ENCODE results near the gene FLNB. TPM values are rescaled to one million over a fixed set of nuclear protein-coding genes. Genes with fewer than 3 reads are reported as not detected.

The FLNB gene
- total RNA-seq, 1 experiment from 2014 or later = 41.2 TPM

GRCh38 chr3:58098531-58098930 lies 90.3 kb downstream of the FLNB start:
- no peaks in the 10 kb centered on the region for H3K27me3 ChIP-seq (replicated peaks; ENCODE audit: insufficient read depth, low read depth, low read length, poor library complexity)
- H3K9me3 ChIP-seq (ENCODE audit: low read depth, low read length, poor library complexity, severe bottlenecking) = no peaks in the 10 kb centered on the region
- BruUV-seq (replicated peaks) = no TSS peak
- DNase-seq (ENCODE audit: low spot score) = no peak
- TF ChIP-seq EZH2 (IDR thresholded peaks at IDR 0.05; ENCODE audit: borderline replicate concordance, low read depth, low read length, poor library complexity, severe bottlenecking) = no peak
- TF ChIP-seq CTCF (conservative IDR thresholded peaks at IDR 0.05; ENCODE audit: low read depth, low read length) = no peak
- CTCF ChIA-PET = no interaction called here
- no peak overlapping the region for H3K27ac ChIP-seq (ENCODE audit: low read depth, low read length, poor library complexity, severe bottlenecking)
- intact Hi-C loops (cut with micrococcal nuclease; ENCODE audit: unreplicated experiment) = no loop called here
- H3K36me3 ChIP-seq (ENCODE audit: insufficient read depth, low read length, poor library complexity, severe bottlenecking) = no peaks in the 10 kb centered on the region
- no peaks in the 10 kb centered on the region for H3K4me1 ChIP-seq (ENCODE audit: insufficient read depth, low read length, poor library complexity, severe bottlenecking)
- POLR2A ChIA-PET (ENCODE audit: low non-redundant PET) = no interaction called here
- H3K4me3 ChIP-seq (ENCODE audit: low read depth, low read length, poor library complexity, severe bottlenecking) = no peak overlapping the region

- no peak overlapping the region for H3K27ac ChIP-seq (ENCODE audit: low read depth, low read length, poor library complexity, severe bottlenecking)
- POLR2A ChIA-PET (ENCODE audit: low non-redundant PET) = no interaction called here
- no peaks in the 10 kb centered on the region for H3K36me3 ChIP-seq (ENCODE audit: insufficient read depth, low read length, poor library complexity, severe bottlenecking)
Measured at GRCh38 chr3:58099865-58100264, 91.6 kb downstream of the FLNB start.

GRCh38 chr3:58101499-58102389 lies 93.5 kb downstream of the FLNB start:
- CTCF ChIA-PET = no interaction called here
- TF ChIP-seq CTCF (conservative IDR thresholded peaks at IDR 0.05; ENCODE audit: low read depth, low read length) (no peak), EZH2 (IDR thresholded peaks at IDR 0.05; ENCODE audit: borderline replicate concordance, low read depth, low read length, poor library complexity, severe bottlenecking) (no peak)

More at GRCh38 chr3:58099865-58100264, 91.6 kb downstream of the FLNB start:
- TF ChIP-seq CTCF (conservative IDR thresholded peaks at IDR 0.05; ENCODE audit: low read depth, low read length) = no peak
- no peak for TF ChIP-seq EZH2 (IDR thresholded peaks at IDR 0.05; ENCODE audit: borderline replicate concordance, low read depth, low read length, poor library complexity, severe bottlenecking)
- Histone ChIP-seq H3K4me1 (ENCODE audit: insufficient read depth, low read length, poor library complexity, severe bottlenecking) (no peaks in the 10 kb centered on the region), H3K4me3 (ENCODE audit: low read depth, low read length, poor library complexity, severe bottlenecking) (no peak overlapping the region), H3K27me3 (replicated peaks; ENCODE audit: insufficient read depth, low read depth, low read length, poor library complexity) (no peaks in the 10 kb centered on the region), H3K9me3 (ENCODE audit: low read depth, low read length, poor library complexity, severe bottlenecking) (no peaks in the 10 kb centered on the region)
- DNase-seq (ENCODE audit: low spot score) = no peak
- intact Hi-C loops (cut with micrococcal nuclease; ENCODE audit: unreplicated experiment) = no loop called here
- CTCF ChIA-PET = no interaction called here
- BruUV-seq (replicated peaks) = no TSS peak

More at GRCh38 chr3:58101499-58102389, 93.5 kb downstream of the FLNB start:
- BruUV-seq (replicated peaks) = no TSS peak
- no peaks in the 10 kb centered on the region for H3K36me3 ChIP-seq (ENCODE audit: insufficient read depth, low read length, poor library complexity, severe bottlenecking)
- no peak overlapping the region for H3K27ac ChIP-seq (ENCODE audit: low read depth, low read length, poor library complexity, severe bottlenecking)
- no peak overlapping the region for H3K4me3 ChIP-seq (ENCODE audit: low read depth, low read length, poor library complexity, severe bottlenecking)
- H3K4me1 ChIP-seq (ENCODE audit: insufficient read depth, low read length, poor library complexity, severe bottlenecking) = no peaks in the 10 kb centered on the region
- DNase-seq (ENCODE audit: low spot score) = no peak
- intact Hi-C loops (cut with micrococcal nuclease; ENCODE audit: unreplicated experiment) = no loop called here
- no peaks in the 10 kb centered on the region for H3K27me3 ChIP-seq (replicated peaks; ENCODE audit: insufficient read depth, low read depth, low read length, poor library complexity)
- no peaks in the 10 kb centered on the region for H3K9me3 ChIP-seq (ENCODE audit: low read depth, low read length, poor library complexity, severe bottlenecking)
- POLR2A ChIA-PET (ENCODE audit: low non-redundant PET) = no interaction called here

Measured in A673 (cell line).